HG03520 (cell line): Measurements from ENCODE around the gene AGBL3.

Experiments
- ATAC-seq: cut with Tn5 transposase; IDR thresholded peaks from one replicate; pipeline ENCODE4 v1.9.1; 2021; ENCODE audit warnings: mild to moderate bottlenecking, moderate library complexity; ENCODE audit not compliant: unreplicated experiment

AGBL3 gene

DNA sequence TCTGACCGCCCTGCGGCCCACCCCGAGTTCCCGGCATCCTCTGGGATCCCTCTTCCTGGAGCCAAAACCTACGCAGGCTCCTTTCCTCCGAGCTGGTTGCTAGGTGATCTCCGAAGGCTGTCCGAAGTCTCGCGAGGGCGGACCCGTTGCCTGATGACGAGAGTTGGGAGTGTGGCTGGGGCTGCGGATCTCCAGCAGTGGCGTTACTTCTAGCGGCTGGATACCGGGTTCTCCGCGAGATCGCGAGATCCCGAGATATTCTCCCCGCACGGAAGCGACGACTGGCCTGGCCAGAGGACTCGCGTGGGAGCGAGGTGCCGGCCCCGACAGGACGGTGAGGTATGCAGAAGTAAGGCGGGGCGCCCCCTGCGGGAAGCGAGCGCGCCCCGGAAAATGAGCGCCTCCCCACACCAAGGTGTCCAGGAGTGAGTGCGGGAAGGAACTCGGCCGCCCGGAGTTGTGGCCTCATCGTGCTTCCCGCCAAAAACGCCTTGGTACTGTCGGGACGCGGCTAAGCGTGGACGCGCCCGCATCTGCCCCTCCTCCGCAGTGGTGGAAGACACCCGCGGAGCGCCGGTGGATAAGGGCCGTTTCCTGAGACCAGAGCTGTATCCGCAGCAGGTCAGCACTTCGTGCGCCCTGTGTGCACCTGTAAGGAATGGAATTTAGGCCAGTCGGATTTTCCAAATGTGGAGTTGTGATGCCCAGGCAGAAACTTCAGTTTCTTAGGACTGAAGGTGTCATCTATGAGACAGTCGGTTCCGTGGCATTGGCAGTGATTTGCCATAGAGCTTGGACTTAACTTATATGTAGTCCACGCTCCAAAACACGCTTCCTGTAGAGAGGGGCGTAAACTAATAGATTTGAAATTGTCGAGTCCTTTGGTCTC is at the start of gene AGBL3:
Gene AGBL3 (plus strand): TSS at position 146 of the 889 bp plus-strand sequence. CDS start 1,426 bp downstream, outside the sequence.
- ATAC-seq, result peak; percentile 88

DNA sequence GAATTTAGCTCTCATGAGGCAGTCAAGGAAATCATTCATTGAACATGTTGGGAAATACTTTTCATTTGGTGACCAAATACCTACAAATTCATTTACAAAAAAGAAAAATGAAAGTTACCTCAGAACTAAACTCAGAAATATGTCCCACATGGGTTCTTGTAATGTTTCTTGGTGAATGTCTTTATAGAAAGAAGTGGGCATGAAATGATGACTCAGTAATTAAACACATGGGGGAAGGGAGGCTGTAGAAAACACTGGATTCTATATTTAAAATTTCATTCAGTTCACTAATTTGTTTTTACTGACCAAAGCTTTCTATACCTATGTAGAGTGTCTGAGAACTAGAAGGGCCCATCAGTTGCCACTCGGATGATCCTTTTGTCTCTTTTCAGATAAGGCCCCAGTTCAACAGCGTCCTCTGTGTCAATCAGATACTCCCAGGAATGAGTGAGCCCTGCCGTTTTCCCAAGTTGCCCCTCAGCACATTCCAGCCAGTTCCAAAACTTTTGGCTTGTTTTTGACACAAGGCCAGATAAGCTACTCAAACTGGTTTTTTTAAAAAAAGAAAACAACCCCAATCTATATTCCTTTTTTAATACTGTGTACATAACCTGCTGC is 49.3 kb upstream of the AGBL3 start:
- no peak for ATAC-seq

DNA sequence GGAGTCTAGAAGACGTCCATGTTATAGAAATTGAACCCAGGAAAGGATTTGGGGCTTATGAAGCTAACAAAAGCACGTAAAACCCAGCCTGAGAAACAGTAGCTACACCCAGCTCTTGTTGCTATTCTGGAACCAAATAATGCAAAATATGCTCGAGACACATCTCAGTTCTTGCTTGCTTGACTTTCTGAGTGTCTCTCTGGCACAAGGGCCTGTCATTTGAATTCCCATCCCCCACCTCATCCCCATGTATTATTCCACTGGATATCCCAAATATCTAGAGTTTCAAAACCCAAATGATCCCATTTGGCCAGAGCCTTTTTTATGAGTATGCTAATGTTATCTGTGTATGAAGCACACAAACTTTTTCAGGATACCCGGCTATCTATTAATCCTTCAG is 48.2 kb upstream of the AGBL3 start:
- ATAC-seq, result no peak

DNA sequence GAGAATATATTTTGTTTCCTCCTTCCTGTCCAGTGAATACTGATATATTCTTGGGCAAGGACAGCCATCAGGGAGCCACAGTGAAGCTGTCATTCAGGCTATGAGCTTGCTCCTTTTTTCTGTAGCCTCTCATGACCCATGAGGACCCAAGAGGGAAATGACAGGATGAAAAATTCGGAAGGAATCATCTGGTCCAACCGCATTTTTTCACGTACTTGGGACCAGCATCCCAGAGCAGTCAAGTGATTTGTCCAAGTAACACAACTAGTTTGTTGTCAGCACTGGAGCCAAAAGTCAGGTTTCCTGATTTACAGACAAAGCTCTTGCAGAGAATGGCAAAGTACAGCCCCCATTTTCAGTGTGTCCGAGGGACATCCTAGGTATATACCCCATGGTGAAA is 47.2 kb upstream of the AGBL3 start:
- ATAC-seq, result no peak

DNA sequence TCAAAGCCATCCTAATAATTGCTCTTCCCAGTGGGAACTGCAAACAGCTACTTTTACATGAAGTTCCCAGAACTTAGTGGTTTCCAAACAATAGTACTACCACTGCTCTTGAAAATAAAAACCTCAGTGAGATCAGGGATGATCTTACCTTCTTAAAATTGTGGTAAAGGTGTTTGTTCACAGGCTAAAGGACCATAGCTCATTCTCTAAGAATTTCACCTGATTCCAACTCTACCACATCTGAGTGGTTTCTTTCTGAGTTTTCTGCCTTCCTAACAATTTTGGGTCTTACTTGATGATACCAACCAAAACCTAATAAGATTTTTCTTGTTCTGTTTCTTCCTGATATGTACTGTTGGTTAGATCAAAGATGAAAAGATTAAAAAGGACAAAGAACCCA is 45.6 kb upstream of the AGBL3 start:
- no peak for ATAC-seq

DNA sequence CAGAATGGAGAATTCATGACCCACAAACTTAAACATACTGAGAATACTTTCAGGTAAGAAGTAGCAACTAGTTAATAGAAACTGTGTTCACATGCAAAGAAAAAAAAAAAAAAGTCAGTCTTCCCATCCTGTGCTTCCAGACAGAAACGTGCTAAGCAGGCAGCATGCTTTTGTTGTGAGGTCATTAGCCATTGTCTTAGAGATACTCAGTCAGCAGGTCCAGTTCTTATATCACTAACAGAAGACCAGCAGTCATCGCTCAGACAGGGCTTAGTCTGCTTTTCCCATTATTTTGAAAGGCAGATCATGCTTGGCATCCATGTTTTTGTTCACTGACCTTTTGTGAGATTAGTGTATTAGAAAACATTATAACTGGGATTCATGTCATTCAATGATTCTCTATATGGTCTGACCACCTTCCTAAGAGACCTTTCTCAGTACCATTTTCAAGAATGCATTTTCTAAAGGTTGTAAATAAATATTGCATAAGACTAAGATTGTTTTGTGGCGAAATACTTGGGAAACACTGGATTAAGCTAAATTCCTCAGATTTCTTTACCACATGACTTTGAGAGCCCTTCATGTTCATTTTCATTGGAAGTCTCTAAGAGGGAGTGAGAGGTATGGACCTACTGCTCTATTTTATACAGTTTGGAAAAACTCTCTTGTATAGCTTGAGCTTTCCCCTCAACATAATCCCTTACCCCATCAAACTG is 45.0 kb upstream of the AGBL3 start:
- ATAC-seq, result no peak

DNA sequence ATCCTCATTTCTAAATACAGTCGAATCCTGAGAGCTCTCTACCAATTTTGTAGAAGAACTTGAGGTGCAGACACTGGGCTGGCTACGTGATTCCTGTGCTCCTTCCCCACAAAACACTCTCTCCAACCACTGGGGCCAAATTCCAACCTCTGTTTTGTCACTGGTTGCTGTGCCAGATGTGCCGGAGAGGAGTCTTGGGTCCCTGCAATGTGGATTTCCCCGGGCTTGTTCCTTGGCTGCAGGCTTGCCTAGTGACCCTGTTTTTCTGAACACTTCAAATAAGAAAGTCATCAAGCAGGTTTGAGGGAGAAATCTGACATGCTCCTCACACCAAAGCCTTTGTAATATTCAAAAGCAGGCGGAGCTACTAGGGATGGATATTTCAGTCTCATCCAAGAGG is 44.4 kb upstream of the AGBL3 start:
- no peak for ATAC-seq

DNA sequence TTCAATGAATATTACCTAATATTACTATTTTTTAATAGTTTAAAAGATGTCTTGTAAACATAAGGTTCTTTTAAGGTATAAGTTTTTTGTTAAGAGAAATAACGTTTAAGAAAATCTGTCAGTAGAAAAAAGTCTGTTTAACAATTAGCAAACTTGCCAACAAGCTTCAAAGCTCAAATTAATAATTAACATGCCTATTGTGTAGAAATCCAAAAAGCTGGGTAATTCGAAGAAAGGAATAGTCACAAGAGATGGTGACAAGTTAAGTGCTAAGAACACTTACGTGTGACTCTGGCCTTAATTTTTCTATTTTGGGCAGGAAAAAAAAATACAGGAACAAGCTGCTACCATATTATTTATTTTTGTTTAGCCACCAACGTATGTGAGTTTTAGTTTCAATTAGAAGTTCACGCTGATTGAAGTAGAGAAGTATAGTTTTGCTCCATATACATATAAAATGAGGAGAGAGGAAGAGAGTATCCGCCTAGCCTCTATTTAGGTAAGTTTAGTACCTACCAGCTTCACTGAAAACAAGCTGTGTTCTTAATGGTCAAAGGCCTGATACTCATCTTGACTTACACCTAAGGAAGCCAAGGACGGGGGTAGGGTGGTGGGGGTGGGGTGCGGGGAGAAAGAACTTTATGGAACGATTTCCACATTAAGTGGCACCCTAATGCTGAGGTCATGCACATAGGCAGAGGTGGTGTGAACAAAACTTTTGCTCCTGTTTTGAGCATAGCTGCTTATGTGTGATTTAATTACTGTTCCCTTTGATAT is 43.4 kb upstream of the AGBL3 start:
- no peak for ATAC-seq

DNA sequence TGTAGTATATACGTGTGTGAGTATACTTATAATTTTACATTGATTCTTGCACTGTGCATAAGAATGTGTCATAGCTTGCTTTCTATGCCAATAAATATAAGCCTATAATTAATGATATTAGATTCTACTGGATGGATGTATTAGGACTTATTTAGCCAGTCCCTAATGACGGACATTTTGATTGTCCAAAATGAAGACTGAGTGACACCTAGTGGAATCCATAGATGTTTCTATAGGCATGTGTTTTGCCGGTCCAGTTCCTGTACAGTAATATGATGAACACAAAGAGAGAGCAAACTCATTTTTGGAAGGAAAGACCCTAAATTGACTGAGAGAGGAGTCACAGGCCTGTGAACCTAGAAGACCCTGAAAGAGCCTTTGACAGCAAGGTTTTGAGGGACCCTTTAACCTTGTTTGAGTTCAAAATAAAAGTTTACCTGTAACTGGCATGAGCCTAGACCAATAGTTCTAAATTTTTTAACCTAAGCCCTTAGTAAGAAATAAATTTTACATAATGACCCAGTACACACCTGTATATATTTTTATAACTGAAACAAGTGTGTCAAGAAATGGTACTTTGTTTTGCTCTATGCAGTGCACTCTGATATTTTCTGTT is 42.4 kb upstream of the AGBL3 start:
- no peak for ATAC-seq

DNA sequence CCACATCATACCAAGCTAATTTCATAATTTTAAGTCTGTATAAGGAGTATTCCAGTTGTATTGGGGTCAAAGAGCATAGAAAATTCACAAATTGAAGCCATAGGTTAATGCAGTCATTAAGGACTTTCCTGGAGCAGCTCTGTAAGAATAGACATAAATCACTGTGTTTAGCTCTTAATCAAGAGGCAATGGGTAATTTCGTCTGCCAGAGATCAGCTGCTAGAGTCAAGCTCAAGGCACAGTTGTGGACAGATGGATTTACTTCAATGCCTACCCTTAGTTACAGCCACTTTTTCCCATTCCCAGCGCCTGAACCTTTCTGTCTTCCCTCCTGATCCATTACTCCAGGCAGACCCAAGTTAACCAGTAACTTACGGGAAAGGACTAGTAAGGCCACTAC is 40.6 kb upstream of the AGBL3 start:
- ATAC-seq, result no peak

DNA sequence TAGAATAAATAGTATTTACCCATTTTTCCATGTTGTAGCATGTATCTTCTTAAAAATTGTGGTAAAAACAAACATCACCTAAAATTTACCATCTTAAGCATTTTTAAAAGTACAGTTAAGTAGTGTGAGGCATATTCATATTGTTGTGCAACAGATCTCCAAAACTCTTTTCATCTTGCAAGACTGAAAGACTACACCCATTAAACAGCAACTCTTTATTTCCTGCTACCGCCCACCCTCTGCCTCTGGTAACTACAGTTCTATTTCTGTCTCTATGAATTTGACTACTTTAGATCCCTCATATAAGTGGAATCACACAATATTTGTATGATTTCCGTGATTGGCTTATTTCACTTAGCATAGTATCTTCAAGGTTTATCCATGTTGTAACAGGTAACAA is 40.0 kb upstream of the AGBL3 start:
- no peak for ATAC-seq

DNA sequence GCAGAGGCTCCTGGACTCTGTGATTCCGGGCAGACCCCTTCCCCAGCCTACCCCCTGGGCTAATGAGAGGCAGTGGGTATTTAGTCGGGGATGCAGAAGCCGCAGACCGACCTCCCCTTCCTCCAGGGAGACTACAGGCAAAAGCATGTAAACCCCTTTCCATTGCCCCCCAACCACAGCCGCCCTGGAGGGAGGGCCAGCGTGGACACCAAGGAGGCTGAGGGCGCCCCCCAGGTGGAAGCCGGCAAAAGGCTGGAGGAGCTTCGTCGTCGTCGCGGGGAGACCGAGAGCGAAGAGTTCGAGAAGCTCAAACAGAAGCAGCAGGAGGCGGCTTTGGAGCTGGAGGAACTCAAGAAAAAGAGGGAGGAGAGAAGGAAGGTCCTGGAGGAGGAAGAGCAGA is 39.0 kb upstream of the AGBL3 start:
- no peak for ATAC-seq

DNA sequence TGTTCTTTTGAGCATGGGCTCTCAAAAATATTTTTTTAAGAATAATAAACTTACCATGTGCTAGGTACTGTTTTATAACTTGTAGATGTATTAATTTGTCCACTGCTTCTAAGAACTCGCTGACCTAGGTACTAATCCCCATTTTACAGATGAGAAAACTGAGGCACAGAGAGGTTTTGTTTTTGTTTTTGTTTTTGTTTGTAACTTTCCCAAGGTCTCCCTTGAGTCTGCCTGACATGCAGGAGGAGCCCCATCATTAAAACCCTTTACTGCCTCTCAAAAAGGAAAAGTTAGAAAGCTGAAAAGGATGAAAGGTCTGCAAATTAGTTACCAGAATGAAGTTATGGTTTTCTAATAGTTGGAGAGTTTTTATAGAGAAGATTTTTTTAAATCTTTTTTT is 38.5 kb upstream of the AGBL3 start:
- ATAC-seq, result no peak

DNA sequence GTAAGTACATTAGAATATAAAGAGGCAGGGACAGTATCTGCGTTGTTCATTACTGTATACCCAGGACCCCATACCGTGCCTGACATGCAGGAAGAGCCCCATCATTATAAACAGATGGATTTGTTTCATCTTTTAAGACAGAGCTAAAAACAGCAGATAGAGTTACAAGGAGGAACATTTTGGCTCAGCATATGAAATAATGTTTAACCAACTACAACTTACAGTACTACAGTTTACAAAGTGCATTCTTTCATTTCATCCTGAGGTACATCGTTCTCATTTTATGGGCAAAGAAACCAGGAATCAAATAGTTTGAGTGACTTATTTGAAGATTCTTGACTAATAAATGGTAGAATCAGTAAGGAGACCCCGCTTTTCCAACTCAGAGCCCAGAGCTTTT is 38.1 kb upstream of the AGBL3 start:
- ATAC-seq, result no peak

DNA sequence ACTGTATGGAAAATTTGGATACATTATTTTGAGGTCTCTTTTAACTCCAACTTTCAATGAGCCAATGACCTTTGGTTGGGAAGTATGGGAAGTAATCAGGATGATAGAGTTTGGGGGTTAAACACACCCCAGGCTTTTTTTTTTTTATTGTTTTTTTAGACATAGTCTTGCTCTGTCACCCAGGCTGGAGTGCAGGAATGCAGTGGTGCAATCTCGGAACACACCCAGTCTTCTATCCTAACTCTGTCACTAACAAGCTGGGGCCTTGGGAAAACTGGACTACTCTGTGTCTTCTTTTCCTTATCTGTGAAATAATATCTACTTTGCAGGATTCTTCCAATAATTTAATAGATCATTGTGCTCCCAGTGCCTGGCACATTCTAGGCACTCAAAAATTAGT is 37.6 kb upstream of the AGBL3 start:
- ATAC-seq, result no peak

DNA sequence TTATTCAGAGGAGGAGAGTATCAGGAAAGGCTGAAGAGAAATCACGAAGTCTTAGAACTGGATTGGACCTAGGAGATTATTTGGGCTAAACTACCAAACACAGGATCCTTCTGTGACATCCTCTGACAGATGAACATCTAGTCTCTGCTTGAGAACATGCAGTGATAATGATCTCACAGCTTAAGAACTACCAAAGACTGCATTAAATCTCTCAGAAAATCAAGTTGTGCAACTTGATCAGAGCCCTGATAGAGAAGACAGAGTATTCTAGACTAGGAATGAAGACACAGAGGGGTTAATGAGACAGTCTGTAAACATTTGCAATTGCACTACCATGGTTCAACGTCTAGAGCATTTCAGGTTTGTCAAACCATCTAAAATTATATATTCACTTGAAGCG is 37.1 kb upstream of the AGBL3 start:
- no peak for ATAC-seq

DNA sequence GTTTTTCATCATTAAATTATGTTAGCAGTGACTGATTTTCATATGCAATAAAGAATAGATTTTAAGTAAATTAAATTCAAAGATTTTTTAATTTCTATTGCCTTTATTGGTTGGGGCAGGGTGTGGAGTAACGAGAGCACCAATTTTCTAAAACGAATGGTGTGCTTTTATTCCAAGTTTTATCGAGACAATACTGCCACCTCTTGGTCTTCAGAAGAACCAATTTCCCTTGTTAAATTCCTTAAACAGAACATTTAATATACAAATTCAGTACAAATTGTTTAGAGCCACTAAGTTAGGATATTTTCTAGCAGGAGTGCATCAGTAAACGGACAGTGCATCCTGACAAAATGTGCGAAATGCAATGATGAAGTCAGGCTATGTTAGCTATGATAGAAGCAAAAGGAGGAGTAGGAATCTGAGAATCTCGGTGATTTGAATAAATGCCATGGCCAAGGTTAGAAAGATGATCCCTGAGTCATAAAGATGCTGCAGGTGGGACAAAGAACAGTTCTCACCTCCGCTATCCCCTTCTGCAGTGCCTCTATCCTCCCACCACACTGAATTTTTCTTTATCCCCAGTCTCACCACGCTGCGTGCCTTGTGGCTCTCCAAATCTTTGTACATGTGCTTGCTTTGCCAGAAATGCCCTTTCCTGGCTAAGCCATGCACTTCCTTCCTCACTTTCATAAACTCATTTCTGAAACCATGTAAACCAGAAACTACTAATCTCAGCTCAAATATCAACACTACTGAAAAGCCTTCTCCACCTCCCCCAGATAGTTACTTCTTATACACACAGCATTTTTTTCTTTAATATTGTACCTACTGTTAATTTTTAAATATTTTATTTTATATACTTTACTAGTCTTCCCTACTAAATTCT is 31.9 kb upstream of the AGBL3 start:
- ATAC-seq, result no peak

DNA sequence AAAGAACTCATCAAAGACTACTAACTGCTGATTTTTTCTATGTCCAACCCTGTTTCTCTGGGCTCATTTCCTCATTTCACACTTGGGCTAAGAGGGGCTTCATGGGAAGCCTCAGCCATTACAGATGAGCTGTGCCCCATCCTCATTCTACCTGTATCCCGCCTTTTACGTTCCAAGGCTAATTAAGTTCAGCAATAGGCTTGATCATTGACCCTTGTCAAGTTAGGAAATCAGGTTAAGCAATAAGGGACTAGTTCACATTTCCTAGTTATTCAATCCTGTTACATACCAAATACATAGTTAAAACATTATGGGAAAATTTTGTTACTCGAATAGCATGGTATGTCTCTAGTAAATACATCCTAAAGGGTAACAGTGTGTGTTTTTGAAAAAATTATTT is 29.3 kb upstream of the AGBL3 start:
- no peak for ATAC-seq

DNA sequence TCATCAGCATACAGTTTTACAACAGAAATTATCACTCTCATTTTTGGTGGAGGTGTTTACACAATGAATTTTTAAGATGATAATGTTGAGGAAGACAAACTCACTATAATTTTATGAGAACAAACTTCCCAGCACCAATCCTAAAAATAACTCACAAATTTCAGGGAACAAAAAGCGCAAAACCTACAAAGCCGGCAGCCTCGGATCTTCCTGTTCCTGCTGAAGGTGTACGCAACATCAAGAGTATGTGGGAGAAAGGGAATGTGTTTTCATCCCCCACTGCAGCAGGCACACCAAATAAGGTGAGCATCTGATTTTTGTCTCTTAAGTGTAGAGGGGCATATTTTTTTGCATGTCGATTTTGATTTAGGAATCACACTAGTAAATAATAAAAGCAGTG is 26.5 kb upstream of the AGBL3 start:
- no peak for ATAC-seq
